BE2C (cell line): ENCODE measurements around the gene FAM234B.

Source experiments
- DNase-seq: peaks from one replicate; pipeline ENCODE4 v3.0.0-alpha.2; 2020
- H3K27me3 ChIP-seq: fragments of 250-450 bp; sonication (Bioruptor Pico); 2 replicates; pipeline ENCODE4 v1.5.1; 2020; ENCODE audit warnings: mild to moderate bottlenecking
- H3K36me3 ChIP-seq: fragments of 250-450 bp; sonication (Bioruptor Pico); 2 replicates; pipeline ENCODE4 v1.5.1; 2020; ENCODE audit warnings: mild to moderate bottlenecking
- H3K4me1 ChIP-seq: fragments of 250-450 bp; sonication (Bioruptor Pico); 2 replicates; pipeline ENCODE4 v1.5.1; 2020
- H3K4me3 ChIP-seq: 2 replicates; pipeline ENCODE4 v1.5.1; 2011; ENCODE audit warnings: low read depth, low read length
- H3K9me3 ChIP-seq: fragments of 250-450 bp; sonication (Bioruptor Pico); 2 replicates; pipeline ENCODE4 v1.5.1; 2020
- CTCF ChIP-seq: IDR thresholded peaks from 2 replicates; pipeline ENCODE4 v1.5.1; 2012; ENCODE audit warnings: mild to moderate bottlenecking, low read depth, low read length

The FAM234B gene

GRCh38 chr12:12998248-12998647 lies 45.9 kb upstream of the FAM234B start:
- no peak for TF ChIP-seq CTCF
- H3K4me1 ChIP-seq, result 0 out of 2 replicates have a peak, but pooled peaks cover 3% of the 10 kb centered on the region
- H3K9me3 ChIP-seq, result no peaks in the 10 kb centered on the region
- no peaks in the 10 kb centered on the region for H3K36me3 ChIP-seq
- peaks cover 17% of the 10 kb centered on the region for H3K27me3 ChIP-seq
- no peak for DNase-seq
- no peak overlapping the region for H3K4me3 ChIP-seq

GRCh38 chr12:12999271-12999958 lies 44.8 kb upstream of the FAM234B start:
- no peak for DNase-seq
- H3K36me3 ChIP-seq, result no peaks in the 10 kb centered on the region
- 0 out of 2 replicates have a peak, but pooled peaks cover 3% of the 10 kb centered on the region for H3K4me1 ChIP-seq
- no peaks in the 10 kb centered on the region for H3K9me3 ChIP-seq
- TF ChIP-seq CTCF, result no peak
- H3K4me3 ChIP-seq, result peak overlapping the region; percentile 57
- H3K27me3 ChIP-seq, result peaks cover 17% of the 10 kb centered on the region

GRCh38 chr12:12999959-13000615 lies 44.1 kb upstream of the FAM234B start, which contains the start of gene HEBP1:
Gene HEBP1, minus strand, starts transcription at chr12:13000265. Its CDS starts 151 bp downstream, at chr12:13000114.
- Histone ChIP-seq H3K9me3 (no peaks in the 10 kb centered on the region), H3K4me1 (0 out of 2 replicates have a peak, but pooled peaks cover 3% of the 10 kb centered on the region), H3K27me3 (peaks cover 17% of the 10 kb centered on the region), H3K4me3 (peak within 1 kb of the TSS; percentile 63), H3K36me3 (no peaks in the 10 kb centered on the region)
- peak; percentile 96 for DNase-seq
- no peak for TF ChIP-seq CTCF

GRCh38 chr12:13000616-13000924 lies 43.6 kb upstream of the FAM234B start:
- Histone ChIP-seq H3K4me1 (0 out of 2 replicates have a peak, but pooled peaks cover 3% of the 10 kb centered on the region), H3K36me3 (no peaks in the 10 kb centered on the region), H3K9me3 (no peaks in the 10 kb centered on the region), H3K27me3 (peaks cover 17% of the 10 kb centered on the region), H3K4me3 (peak overlapping the region; percentile 63)
- TF ChIP-seq CTCF, result no peak
- DNase-seq, result no peak

GRCh38 chr12:13000925-13001774 lies 43.0 kb upstream of the FAM234B start:
- H3K27me3 ChIP-seq, result peaks cover 17% of the 10 kb centered on the region
- peak; percentile 51 for DNase-seq
- 0 out of 2 replicates have a peak, but pooled peaks cover under 1% of the 10 kb centered on the region for H3K4me1 ChIP-seq
- H3K9me3 ChIP-seq, result no peaks in the 10 kb centered on the region
- no peaks in the 10 kb centered on the region for H3K36me3 ChIP-seq
- peak overlapping the region; percentile 63 for H3K4me3 ChIP-seq
- TF ChIP-seq CTCF, result no peak
